GM19351 (cell line): ENCODE data around the gene PCDHGB5.
"Not testable (repeated sequence)": the region's sequence is repeated elsewhere in the genome, so short reads cannot be mapped to it uniquely, and the experiment has no call there.

Experiments used
- ATAC-seq: cut with Tn5 transposase; IDR thresholded peaks from one replicate; pipeline ENCODE4 v1.9.1; 2021; ENCODE audit warnings: mild to moderate bottlenecking, moderate library complexity; ENCODE audit not compliant: unreplicated experiment

Gene PCDHGB5

GRCh38 chr5:141375444-141376155, 22.1 kb upstream of the PCDHGB5 start:
- ATAC-seq: not testable (repeated sequence)

- ATAC-seq: no peak
These were observed 15.1 kb upstream of the PCDHGB5 start, which contains the start of gene PCDHGA7 for GRCh38 chr5:141382469-141383294. Gene PCDHGA7, plus strand, starts transcription at chr5:141382742. Its CDS starts 158 bp downstream, at chr5:141382900.

- no peak for ATAC-seq
These were observed 14.4 kb upstream of the PCDHGB5 start for GRCh38 chr5:141383345-141383744.

- ATAC-seq: no peak
These were observed 13.1 kb upstream of the PCDHGB5 start for GRCh38 chr5:141384471-141385267.

- ATAC-seq: peak; percentile 44
These were observed 10.0 kb upstream of the PCDHGB5 start, which contains the start of gene PCDHGB4 for GRCh38 chr5:141387557-141388311. Gene PCDHGB4, plus strand, starts transcription at chr5:141387698. Its CDS starts 187 bp downstream, at chr5:141387885.

GRCh38 chr5:141388661-141389060, 9.1 kb upstream of the PCDHGB5 start:
- ATAC-seq: no peak

- ATAC-seq: no peak
These were observed 8.3 kb upstream of the PCDHGB5 start for GRCh38 chr5:141389153-141390042.

GRCh38 chr5:141392429-141393198, 5.1 kb upstream of the PCDHGB5 start, which contains the start of gene PCDHGA8:
Gene PCDHGA8, plus strand, starts transcription at chr5:141392633. Its CDS starts 181 bp downstream, at chr5:141392814.
- no peak for ATAC-seq

- ATAC-seq: no peak
These were observed 4.5 kb upstream of the PCDHGB5 start for GRCh38 chr5:141393267-141393666.

- not testable (repeated sequence) for ATAC-seq
These were observed 3.2 kb upstream of the PCDHGB5 start for GRCh38 chr5:141394401-141395187.

- ATAC-seq: no peak
These were observed 861 bp downstream of the PCDHGB5 start for GRCh38 chr5:141398608-141399007.

GRCh38 chr5:141399555-141400258, 2.0 kb downstream of the PCDHGB5 start:
- ATAC-seq: no peak

- no peak for ATAC-seq
These were observed 5.0 kb downstream of the PCDHGB5 start, which contains the start of gene PCDHGA9 for GRCh38 chr5:141402553-141403243. Gene PCDHGA9, plus strand, starts transcription at chr5:141402778. Its CDS starts 175 bp downstream, at chr5:141402953.

GRCh38 chr5:141403387-141403786, 5.6 kb downstream of the PCDHGB5 start:
- no peak for ATAC-seq

GRCh38 chr5:141407790-141408505, 10.2 kb downstream of the PCDHGB5 start, which contains the start of gene PCDHGB6:
Gene PCDHGB6, plus strand, starts transcription at chr5:141408021. Its CDS starts 182 bp downstream, at chr5:141408203.
- peak; percentile 86 for ATAC-seq
